ENCODE data around the gene KLF3.

DNA sequence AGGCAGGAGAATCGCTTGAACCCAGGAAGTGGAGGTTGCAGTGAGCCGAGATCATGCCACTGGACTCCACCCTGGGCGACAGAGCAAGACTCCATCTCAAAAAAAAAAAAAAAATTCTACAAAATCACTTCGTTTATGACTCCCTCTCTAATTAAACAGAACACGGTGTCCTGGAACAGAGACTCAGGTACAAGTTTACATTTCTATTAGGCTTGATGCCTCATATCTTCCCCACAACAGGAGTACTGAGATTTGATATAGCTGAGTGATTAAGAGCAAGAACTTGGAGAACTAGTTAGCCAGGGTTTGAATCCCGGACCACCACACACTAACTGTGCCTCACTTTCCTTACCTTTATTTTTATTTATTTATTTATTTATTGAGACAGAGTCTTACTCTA is 42.2 kb upstream of the KLF3 start:
- TF ChIP-seq POLR2A (IDR thresholded peaks at IDR 0.05), result no peak
- TF ChIP-seq, protein P1, sequence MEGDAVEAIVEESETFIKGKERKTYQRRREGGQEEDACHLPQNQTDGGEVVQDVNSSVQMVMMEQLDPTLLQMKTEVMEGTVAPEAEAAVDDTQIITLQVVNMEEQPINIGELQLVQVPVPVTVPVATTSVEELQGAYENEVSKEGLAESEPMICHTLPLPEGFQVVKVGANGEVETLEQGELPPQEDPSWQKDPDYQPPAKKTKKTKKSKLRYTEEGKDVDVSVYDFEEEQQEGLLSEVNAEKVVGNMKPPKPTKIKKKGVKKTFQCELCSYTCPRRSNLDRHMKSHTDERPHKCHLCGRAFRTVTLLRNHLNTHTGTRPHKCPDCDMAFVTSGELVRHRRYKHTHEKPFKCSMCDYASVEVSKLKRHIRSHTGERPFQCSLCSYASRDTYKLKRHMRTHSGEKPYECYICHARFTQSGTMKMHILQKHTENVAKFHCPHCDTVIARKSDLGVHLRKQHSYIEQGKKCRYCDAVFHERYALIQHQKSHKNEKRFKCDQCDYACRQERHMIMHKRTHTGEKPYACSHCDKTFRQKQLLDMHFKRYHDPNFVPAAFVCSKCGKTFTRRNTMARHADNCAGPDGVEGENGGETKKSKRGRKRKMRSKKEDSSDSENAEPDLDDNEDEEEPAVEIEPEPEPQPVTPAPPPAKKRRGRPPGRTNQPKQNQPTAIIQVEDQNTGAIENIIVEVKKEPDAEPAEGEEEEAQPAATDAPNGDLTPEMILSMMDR (IDR thresholded peaks at IDR 0.05), result no peak
